SK-N-SH treated with all-trans-retinoic acid at 6 μM for 48 hours (cell line): ENCODE measurements around the gene TBC1D12.

Experiments used
- ATAC-seq: fragments of 200-7000 bp; cut with Tn5 transposase; 3 replicates; pipeline ENCODE4 v1.9.1; 2020; ENCODE audit warnings: mild to moderate bottlenecking, moderate library complexity
- CREB5 ChIP-seq: fragments of 250-450 bp; sonication (Bioruptor Pico); IDR thresholded peaks from 2 replicates; pipeline ENCODE4 v1.5.1; 2020; ENCODE audit warnings: low read depth, mild to moderate bottlenecking, moderate library complexity
- CSDC2 ChIP-seq: fragments of 250-450 bp; sonication (Bioruptor Pico); IDR thresholded peaks from 2 replicates; pipeline ENCODE4 v1.5.0; 2020; ENCODE audit warnings: mild to moderate bottlenecking, moderate library complexity
- ESRRG ChIP-seq: fragments of 250-450 bp; sonication (Bioruptor Pico); IDR thresholded peaks from 2 replicates; pipeline ENCODE4 v1.6.1; 2021; ENCODE audit warnings: mild to moderate bottlenecking
- GLIS3 ChIP-seq: fragments of 250-450 bp; sonication (Bioruptor Pico); IDR thresholded peaks from 2 replicates; pipeline ENCODE4 v1.5.0; 2020; ENCODE audit warnings: mild to moderate bottlenecking, moderate library complexity
- ISL1 ChIP-seq: fragments of 250-450 bp; sonication (Bioruptor Pico); IDR thresholded peaks from 2 replicates; pipeline ENCODE4 v2.1.2; 2022; ENCODE audit warnings: mild to moderate bottlenecking, moderate library complexity
- PPARA ChIP-seq: fragments of 250-450 bp; sonication (Bioruptor Pico); IDR thresholded peaks from 2 replicates; pipeline ENCODE4 v1.5.0; 2020; ENCODE audit warnings: mild to moderate bottlenecking, borderline replicate concordance
- TSHZ2 ChIP-seq: fragments of 250-450 bp; sonication (Bioruptor Pico); IDR thresholded peaks from 2 replicates; pipeline ENCODE4 v1.5.0; 2020; ENCODE audit warnings: mild to moderate bottlenecking, moderate library complexity
- ZFP3 ChIP-seq: fragments of 250-450 bp; sonication (Bioruptor Pico); IDR thresholded peaks from 2 replicates; pipeline ENCODE4 v1.5.0; 2020; ENCODE audit warnings: mild to moderate bottlenecking, moderate library complexity
- ZNF565 ChIP-seq: fragments of 450-650 bp; formaldehyde crosslinking; conservative IDR thresholded peaks from 2 replicates; pipeline ENCODE4 v1.5.0; 2020; ENCODE audit warnings: low read depth, mild to moderate bottlenecking, moderate library complexity
- TF ChIP-seq, protein P1 (sequence below): fragments of 250-450 bp; sonication (Bioruptor Pico); IDR thresholded peaks from 2 replicates; pipeline ENCODE4 v1.8.0; 2021; ENCODE audit warnings: low read depth, mild to moderate bottlenecking, moderate library complexity, borderline replicate concordance
- TF ChIP-seq, protein P2 (sequence below): fragments of 250-450 bp; sonication (Bioruptor Pico); IDR thresholded peaks from 2 replicates; pipeline ENCODE4 v1.5.1; 2021; ENCODE audit warnings: mild to moderate bottlenecking, moderate library complexity
- TF ChIP-seq, protein P3 (sequence below): fragments of 250-450 bp; sonication (Bioruptor Pico); IDR thresholded peaks from 2 replicates; pipeline ENCODE4 v1.8.0; 2020; ENCODE audit warnings: mild to moderate bottlenecking, moderate library complexity, borderline replicate concordance

Gene TBC1D12

GRCh38 chr10:94489107-94489506, 86.8 kb downstream of the TBC1D12 start (continued):
- TF ChIP-seq, protein P1, sequence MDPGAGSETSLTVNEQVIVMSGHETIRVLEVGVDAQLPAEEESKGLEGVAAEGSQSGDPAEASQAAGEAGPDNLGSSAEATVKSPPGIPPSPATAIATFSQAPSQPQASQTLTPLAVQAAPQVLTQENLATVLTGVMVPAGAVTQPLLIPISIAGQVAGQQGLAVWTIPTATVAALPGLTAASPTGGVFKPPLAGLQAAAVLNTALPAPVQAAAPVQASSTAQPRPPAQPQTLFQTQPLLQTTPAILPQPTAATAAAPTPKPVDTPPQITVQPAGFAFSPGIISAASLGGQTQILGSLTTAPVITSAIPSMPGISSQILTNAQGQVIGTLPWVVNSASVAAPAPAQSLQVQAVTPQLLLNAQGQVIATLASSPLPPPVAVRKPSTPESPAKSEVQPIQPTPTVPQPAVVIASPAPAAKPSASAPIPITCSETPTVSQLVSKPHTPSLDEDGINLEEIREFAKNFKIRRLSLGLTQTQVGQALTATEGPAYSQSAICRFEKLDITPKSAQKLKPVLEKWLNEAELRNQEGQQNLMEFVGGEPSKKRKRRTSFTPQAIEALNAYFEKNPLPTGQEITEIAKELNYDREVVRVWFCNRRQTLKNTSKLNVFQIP = no peak
- TF ChIP-seq CSDC2 (CRISPR knock-in tag) (no peak), ZNF565 (CRISPR knock-in tag) (no peak), GLIS3 (CRISPR knock-in tag) (no peak)
- TF ChIP-seq, protein P2, sequence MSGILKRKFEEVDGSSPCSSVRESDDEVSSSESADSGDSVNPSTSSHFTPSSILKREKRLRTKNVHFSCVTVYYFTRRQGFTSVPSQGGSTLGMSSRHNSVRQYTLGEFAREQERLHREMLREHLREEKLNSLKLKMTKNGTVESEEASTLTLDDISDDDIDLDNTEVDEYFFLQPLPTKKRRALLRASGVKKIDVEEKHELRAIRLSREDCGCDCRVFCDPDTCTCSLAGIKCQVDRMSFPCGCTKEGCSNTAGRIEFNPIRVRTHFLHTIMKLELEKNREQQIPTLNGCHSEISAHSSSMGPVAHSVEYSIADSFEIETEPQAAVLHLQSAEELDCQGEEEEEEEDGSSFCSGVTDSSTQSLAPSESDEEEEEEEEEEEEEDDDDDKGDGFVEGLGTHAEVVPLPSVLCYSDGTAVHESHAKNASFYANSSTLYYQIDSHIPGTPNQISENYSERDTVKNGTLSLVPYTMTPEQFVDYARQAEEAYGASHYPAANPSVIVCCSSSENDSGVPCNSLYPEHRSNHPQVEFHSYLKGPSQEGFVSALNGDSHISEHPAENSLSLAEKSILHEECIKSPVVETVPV (CRISPR knock-in tag) = no peak

- peak; percentile 30; the same call in 2 of the 3 replicates for ATAC-seq
- TF ChIP-seq ISL1 (CRISPR knock-in tag) (peak; percentile 97), ESRRG (CRISPR knock-in tag) (no peak), ZFP3 (CRISPR knock-in tag) (no peak), TSHZ2 (no peak)
Observed at GRCh38 chr10:94489976-94490788, 87.8 kb downstream of the TBC1D12 start.

GRCh38 chr10:94490789-94491039, 88.4 kb downstream of the TBC1D12 start:
- peak; percentile 69 for ATAC-seq
- TF ChIP-seq, protein P1 = no peak
- TF ChIP-seq GLIS3 (CRISPR knock-in tag) = no peak
- TF ChIP-seq PPARA = no peak
- TF ChIP-seq, protein P3, sequence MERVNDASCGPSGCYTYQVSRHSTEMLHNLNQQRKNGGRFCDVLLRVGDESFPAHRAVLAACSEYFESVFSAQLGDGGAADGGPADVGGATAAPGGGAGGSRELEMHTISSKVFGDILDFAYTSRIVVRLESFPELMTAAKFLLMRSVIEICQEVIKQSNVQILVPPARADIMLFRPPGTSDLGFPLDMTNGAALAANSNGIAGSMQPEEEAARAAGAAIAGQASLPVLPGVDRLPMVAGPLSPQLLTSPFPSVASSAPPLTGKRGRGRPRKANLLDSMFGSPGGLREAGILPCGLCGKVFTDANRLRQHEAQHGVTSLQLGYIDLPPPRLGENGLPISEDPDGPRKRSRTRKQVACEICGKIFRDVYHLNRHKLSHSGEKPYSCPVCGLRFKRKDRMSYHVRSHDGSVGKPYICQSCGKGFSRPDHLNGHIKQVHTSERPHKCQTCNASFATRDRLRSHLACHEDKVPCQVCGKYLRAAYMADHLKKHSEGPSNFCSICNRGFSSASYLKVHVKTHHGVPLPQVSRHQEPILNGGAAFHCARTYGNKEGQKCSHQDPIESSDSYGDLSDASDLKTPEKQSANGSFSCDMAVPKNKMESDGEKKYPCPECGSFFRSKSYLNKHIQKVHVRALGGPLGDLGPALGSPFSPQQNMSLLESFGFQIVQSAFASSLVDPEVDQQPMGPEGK (CRISPR knock-in tag) = no peak
- TF ChIP-seq CREB5 (CRISPR knock-in tag) = no peak
- no peak for TF ChIP-seq TSHZ2
- TF ChIP-seq ZFP3 (CRISPR knock-in tag) = no peak
- no peak for TF ChIP-seq ESRRG (CRISPR knock-in tag)
